Heart right ventricle (tissue), 16 donors: Measurements from ENCODE around the gene ADAMTSL3. TPM values are rescaled to one million over a fixed set of nuclear protein-coding genes. Genes with fewer than 3 reads are reported as not detected.

ENCODE experiments used
- ATAC-seq, 8 donors: fragments of 200-7000 bp; cut with Tn5 transposase; one replicate each; pipeline ENCODE4 v1.9.1; 2020; ENCODE audit warnings: mild to moderate bottlenecking in 8 of 8, moderate library complexity in 8 of 8, moderate number of reproducible peaks in 1 of 8
- DNase-seq, 2 donors: peaks; one replicate each; pipeline ENCODE4 v3.0.0-alpha.2; 2020
- H3K27ac ChIP-seq, 10 donors: fragments of 200-600 bp; sonication (generic) in 2 of 10; one replicate each; pipeline versions ENCODE4 v1.5.0 to v1.8.0; 2020 to 2022; ENCODE audit warnings: mild to moderate bottlenecking in 3 of 10
- H3K27me3 ChIP-seq, 7 donors: fragments of 200-600 bp; one replicate each; pipeline ENCODE4 v1.8.0; 2021 to 2022; ENCODE audit warnings: mild to moderate bottlenecking in 2 of 7
- H3K36me3 ChIP-seq, 9 donors: fragments of 200-600 bp; sonication (generic) in 1 of 9; one replicate each; pipeline versions ENCODE4 v1.5.0 to v1.8.0; 2020 to 2022; ENCODE audit warnings: mild to moderate bottlenecking in 2 of 9
- H3K4me1 ChIP-seq, 9 donors: fragments of 200-600 bp; sonication (generic) in 1 of 9; one replicate each; pipeline versions ENCODE4 v1.5.0 to v1.8.0; 2020 to 2022; ENCODE audit warnings: mild to moderate bottlenecking in 4 of 9
- H3K4me3 ChIP-seq, 10 donors: fragments of 200-600 bp; sonication (generic) in 2 of 10; one replicate each; pipeline versions ENCODE4 v1.5.0 to v1.8.0; 2020 to 2022; ENCODE audit warnings: mild to moderate bottlenecking in 7 of 10, moderate library complexity in 2 of 10
- H3K9me3 ChIP-seq, 11 donors: fragments of 200-600 bp in 10 of 11; sonication (generic) in 2 of 11; one replicate each; pipeline versions ENCODE4 v1.5.0 to v1.8.0; 2013 to 2022; ENCODE audit warnings: mild to moderate bottlenecking in 2 of 11, control low read depth in 1 of 11, moderate library complexity in 1 of 11
- CTCF ChIP-seq, 9 donors: fragments of 200-600 bp; sonication (generic) in 2 of 9; IDR thresholded peaks; one replicate each; pipeline versions ENCODE4 v1.5.0 to v1.8.0; 2021 to 2022; ENCODE audit warnings: antibody characterized with exemption in 9 of 9, mild to moderate bottlenecking in 5 of 9, moderate library complexity in 1 of 9
- WGBS, 2 donors: extraction: QIAGEN DNeasy Blood & Tissue Kit; methylation state at CpG; one replicate each; pipeline ENCODE4 v1.1.7; 2013; ENCODE audit warnings: inconsistent platforms in 1 of 2; 5-methylcytosine and 5-hydroxymethylcytosine counted together
- intact Hi-C, 10 donors: fragments of 100-400 bp; cut with DNase I; formaldehyde crosslinking; loops; one replicate each; pipeline versions ENCODE4 v1.11.1 to v1.14.2; 2022
- polyA plus RNA-seq, 2 donors: library from polyadenylated mRNA; stranded (reverse); fragments of 200-250 nt; gene quantifications; one replicate each; pipeline ENCODE4 v1.2.3, GENCODE V29; 2013
- total RNA-seq, 10 donors: library from RNA; stranded (reverse); fragmentation: NEBNext Ultra II Directional in 3 of 10; extraction: Animal tissue kit (Norgen Biotek cat#: 25700) in 3 of 10; gene quantifications; one replicate each; pipeline versions ENCODE4 v1.2.1 to v1.2.4, GENCODE V29; 2021 to 2023
- donor health status: Arrhythmogenic right ventricular cardiomyopathy.
- donor health status: ischemic (EF 13 %, LVEDD 7.1; RV severe dilation, severe dysfunction).
- donor health status: healthy with polysubstance abuse.
- donor health status: DM: no; HTN: yes; CAD: no.
- donor health status: DM: no; HTN: no; CAD: no.
- donor health status: ischemic (EF 25% LVEDD 6.9; RV normal size, moderate dysfunction).
- donor health status: ischemic (EF 25% LVEDD 5.7; RV mildly dilated, moderate dysfunction).
- donor health status: healthy.
- donor health status: DM: yes; HTN: yes; CAD: no.
- donor health status: Ischemic cardiomyopathy.
- donor health status: ischemic (EF 35%, LVEDD 5.7; RV mildly dilated, moderate dysfunction).
- donor health status: nonischemic (EF 11% LVEDD 7.7; RV severe dilation, severe dysfunction).
- donor health status: DM: yes; HTN: yes; CAD: no.
- donor health status: PGD.
- donor health status: ischemic (EF 29% LVEDD 5.4; RV normal size, mild dysfunction).
- donor health status: nonischemic (EF 23%, LVEDD 6.1; RV moderate dilation, normal function).

Gene ADAMTSL3
- total and polyA plus RNA-seq, 12 donors = 1.6 to 15.4 (median 11.0) TPM

GRCh38 chr15:83869341-83869740, 215.4 kb downstream of the ADAMTSL3 start:
- ATAC-seq (peak in 7 of 8 donors; percentile 27 to 95 (median 88)), DNase-seq (peak in 1 of 2 donors; percentile 62)
- Histone ChIP-seq H3K4me1 (peaks cover 0 to 33% (median 14%) of the 10 kb centered on the region in 9 donors), H3K27me3 (no peaks in the 10 kb centered on the region), H3K9me3 (peaks cover 0 to 5% (median 0%) of the 10 kb centered on the region in 11 donors), H3K4me3 (no peak overlapping the region), H3K27ac (peak overlapping the region in 5 of 10 donors; percentile 5 to 65 (median 10)), H3K36me3 (peaks cover 0 to 11% (median 0%) of the 10 kb centered on the region in 9 donors)
- intact Hi-C loops = no loop called here
- 36 to 45% methylated on average over 4 of the region's 4 CpGs for WGBS, 2 donors
- no peak for TF ChIP-seq CTCF (IDR thresholded peaks at IDR 0.05)

- Histone ChIP-seq H3K9me3 (no peaks in the 10 kb centered on the region), H3K27me3 (no peaks in the 10 kb centered on the region), H3K27ac (no peak overlapping the region), H3K4me3 (no peak overlapping the region), H3K4me1 (peaks cover 0 to 33% (median 14%) of the 10 kb centered on the region in 9 donors), H3K36me3 (peaks cover 0 to 11% (median 0%) of the 10 kb centered on the region in 9 donors)
- ATAC-seq (peak in 3 of 8 donors; percentile 57 to 70 (median 67)), DNase-seq (no peak)
- no peak for TF ChIP-seq CTCF (IDR thresholded peaks at IDR 0.05)
- WGBS, 2 donors = 67 to 68% methylated on average over 7 of the region's 7 CpGs
- intact Hi-C loops = no loop called here
Observed at GRCh38 chr15:83871808-83872559, 218.1 kb downstream of the ADAMTSL3 start.

GRCh38 chr15:83873966-83874365, 220.0 kb downstream of the ADAMTSL3 start:
- no peaks in the 10 kb centered on the region for H3K27me3 ChIP-seq
- ATAC-seq (peak in 1 of 8 donors; percentile 27), DNase-seq (peak in 1 of 2 donors; percentile 18)
- H3K4me3 ChIP-seq = no peak overlapping the region
- no peak for TF ChIP-seq CTCF (IDR thresholded peaks at IDR 0.05)
- no peak overlapping the region for H3K27ac ChIP-seq
- H3K36me3 ChIP-seq = peaks cover 0 to 11% (median 0%) of the 10 kb centered on the region in 9 donors
- H3K4me1 ChIP-seq = peaks cover 0 to 25% (median 13%) of the 10 kb centered on the region in 9 donors
- no peaks in the 10 kb centered on the region for H3K9me3 ChIP-seq
- 83 to 84% methylated on average over 7 of the region's 7 CpGs for WGBS, 2 donors
- intact Hi-C loops = no loop called here

- H3K9me3 ChIP-seq = no peaks in the 10 kb centered on the region
- DNase-seq (no peak), ATAC-seq (no peak)
- H3K36me3 ChIP-seq = no peaks in the 10 kb centered on the region
- TF ChIP-seq CTCF (IDR thresholded peaks at IDR 0.05) = no peak
- WGBS, 2 donors = 90 to 96% methylated on average over 2 of the region's 2 CpGs
- no peaks in the 10 kb centered on the region for H3K27me3 ChIP-seq
- no peak overlapping the region for H3K4me3 ChIP-seq
- intact Hi-C loops = no loop called here
- H3K4me1 ChIP-seq = no peaks in the 10 kb centered on the region
- no peak overlapping the region for H3K27ac ChIP-seq
Observed at GRCh38 chr15:83880529-83880928, 226.6 kb downstream of the ADAMTSL3 start.
